Suprapubic skin (tissue), 4 donors: ENCODE results near the gene RAET1G. TPM values are rescaled to one million over a fixed set of nuclear protein-coding genes. Genes with fewer than 3 reads are reported as not detected.
A peak's percentile ranks its signal among the peaks of the same experiment; 100 is the strongest.
"Not testable (repeated sequence)": the region's sequence is repeated elsewhere in the genome, so short reads cannot be mapped to it uniquely, and the experiment has no call there.

ENCODE experiments used
- DNase-seq, 2 donors: peaks; one replicate each; pipeline ENCODE4 v3.0.0-alpha.2; 2019; ENCODE audit warnings: low spot score in 2 of 2
- H3K27ac ChIP-seq: fragments of 200-600 bp; sonication (generic); one replicate; pipeline ENCODE4 v1.5.1; 2019
- H3K27me3 ChIP-seq: fragments of 200-600 bp; sonication (generic); one replicate; pipeline ENCODE4 v1.5.1; 2019
- H3K36me3 ChIP-seq: fragments of 200-600 bp; sonication (generic); one replicate; pipeline ENCODE4 v1.5.1; 2019
- H3K4me1 ChIP-seq: fragments of 200-600 bp; sonication (generic); one replicate; pipeline ENCODE4 v1.5.1; 2019
- H3K4me3 ChIP-seq: fragments of 200-600 bp; sonication (generic); one replicate; pipeline ENCODE4 v1.5.1; 2019; ENCODE audit warnings: mild to moderate bottlenecking
- H3K9me3 ChIP-seq: fragments of 200-600 bp; sonication (generic); one replicate; pipeline ENCODE4 v1.5.1; 2019
- EP300 ChIP-seq: sonication (generic); formaldehyde crosslinking; IDR thresholded peaks from one replicate; pipeline ENCODE4 v1.6.1; 2017; ENCODE audit warnings: antibody characterized with exemption
- POLR2A ChIP-seq, 2 donors: fragments of 450-650 bp; IDR thresholded peaks; one replicate each; pipeline ENCODE4 v1.6.1; 2017; ENCODE audit warnings: antibody characterized with exemption in 2 of 2, mild to moderate bottlenecking in 2 of 2, moderate library complexity in 2 of 2
- POLR2AphosphoS5 ChIP-seq, 3 donors: sonication (generic); formaldehyde crosslinking; IDR thresholded peaks; one replicate each; pipeline ENCODE4 v1.6.1; 2017; ENCODE audit warnings: antibody characterized with exemption in 3 of 3
- WGBS: methylation state at CpG from one replicate; pipeline ENCODE4 v1.1.5; 2018; 5-methylcytosine and 5-hydroxymethylcytosine counted together
- total RNA-seq, 4 donors: library from RNA; depleted of rRNA; stranded (reverse); fragments of >200 nt; gene quantifications; one replicate each; pipeline ENCODE4 v1.1.0, GENCODE V29; 2016
- TF ChIP-seq, protein P1 (sequence below), 2 donors: fragments of 200-600 bp in 1 of 2; fragments of 450-650 bp in 1 of 2; sonication (generic) in 1 of 2; IDR thresholded peaks; one replicate each; pipeline ENCODE4 v1.5.1; 2016 to 2019; ENCODE audit warnings: antibody characterized with exemption in 2 of 2, mild to moderate bottlenecking in 1 of 2, moderate library complexity in 1 of 2

RAET1G gene
- total RNA-seq, 4 donors from 2014 or later, result 1.9 to 5.8 (median 4.5) TPM

GRCh38 chr6:149962461-149963211 lies 39.7 kb upstream of the RAET1G start:
- TF ChIP-seq, protein P1, sequence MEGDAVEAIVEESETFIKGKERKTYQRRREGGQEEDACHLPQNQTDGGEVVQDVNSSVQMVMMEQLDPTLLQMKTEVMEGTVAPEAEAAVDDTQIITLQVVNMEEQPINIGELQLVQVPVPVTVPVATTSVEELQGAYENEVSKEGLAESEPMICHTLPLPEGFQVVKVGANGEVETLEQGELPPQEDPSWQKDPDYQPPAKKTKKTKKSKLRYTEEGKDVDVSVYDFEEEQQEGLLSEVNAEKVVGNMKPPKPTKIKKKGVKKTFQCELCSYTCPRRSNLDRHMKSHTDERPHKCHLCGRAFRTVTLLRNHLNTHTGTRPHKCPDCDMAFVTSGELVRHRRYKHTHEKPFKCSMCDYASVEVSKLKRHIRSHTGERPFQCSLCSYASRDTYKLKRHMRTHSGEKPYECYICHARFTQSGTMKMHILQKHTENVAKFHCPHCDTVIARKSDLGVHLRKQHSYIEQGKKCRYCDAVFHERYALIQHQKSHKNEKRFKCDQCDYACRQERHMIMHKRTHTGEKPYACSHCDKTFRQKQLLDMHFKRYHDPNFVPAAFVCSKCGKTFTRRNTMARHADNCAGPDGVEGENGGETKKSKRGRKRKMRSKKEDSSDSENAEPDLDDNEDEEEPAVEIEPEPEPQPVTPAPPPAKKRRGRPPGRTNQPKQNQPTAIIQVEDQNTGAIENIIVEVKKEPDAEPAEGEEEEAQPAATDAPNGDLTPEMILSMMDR (IDR thresholded peaks at IDR 0.05), result no peak
- no peak for TF ChIP-seq POLR2AphosphoS5 (IDR thresholded peaks at IDR 0.05)
- no peak for TF ChIP-seq POLR2A (IDR thresholded peaks at IDR 0.05)
- TF ChIP-seq EP300, result no peak

DNA sequence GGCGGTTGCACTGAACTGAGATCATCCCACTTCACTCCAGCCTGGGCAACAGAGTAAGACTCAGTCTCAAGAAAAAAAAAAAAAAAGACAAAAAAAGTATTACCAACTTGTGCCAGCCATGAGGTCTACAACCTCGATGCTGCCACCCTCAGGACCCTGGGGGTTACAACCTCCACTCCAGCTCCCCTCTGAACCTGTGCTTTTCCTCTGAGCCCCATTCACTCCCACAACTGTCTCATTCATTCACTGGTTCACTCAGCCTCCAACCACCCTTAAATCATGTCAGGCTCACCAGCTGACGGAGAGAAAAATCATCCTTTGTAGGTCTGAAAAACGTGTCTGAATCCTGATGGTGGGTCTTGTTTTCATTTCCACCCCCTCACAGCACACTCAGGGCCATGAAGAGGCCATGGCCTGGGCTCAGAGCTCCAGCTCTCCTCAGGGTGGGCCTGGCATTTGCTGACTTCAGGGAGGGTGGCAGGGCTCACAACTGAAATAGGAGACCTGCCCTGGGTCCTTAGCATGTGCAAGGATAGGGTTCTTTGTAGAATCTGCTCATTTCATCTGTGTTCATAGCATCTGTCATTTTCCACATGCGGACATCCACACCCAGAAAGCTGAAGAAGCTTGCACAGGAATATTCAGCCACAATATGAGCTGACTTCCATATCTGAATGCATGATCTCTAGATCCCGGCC lies 39.0 kb upstream of the RAET1G start:
- peak in 1 of 2 donors; percentile 54 for DNase-seq
- peaks cover 97% of the 10 kb centered on the region for H3K27me3 ChIP-seq
- TF ChIP-seq EP300 (no peak), POLR2A (IDR thresholded peaks at IDR 0.05) (no peak), POLR2AphosphoS5 (IDR thresholded peaks at IDR 0.05) (no peak)
- TF ChIP-seq, protein P1 (IDR thresholded peaks at IDR 0.05), result no peak
- no peak overlapping the region for H3K4me3 ChIP-seq
- H3K4me1 ChIP-seq, result peaks cover 24% of the 10 kb centered on the region
- H3K9me3 ChIP-seq, result no peaks in the 10 kb centered on the region
- no peak overlapping the region for H3K27ac ChIP-seq
- 69% methylated on average over 6 of the region's 6 CpGs for WGBS
- no peaks in the 10 kb centered on the region for H3K36me3 ChIP-seq

More at GRCh38 chr6:149962461-149963211, 39.7 kb upstream of the RAET1G start:
- no peaks in the 10 kb centered on the region for H3K36me3 ChIP-seq
- peaks cover 98% of the 10 kb centered on the region for H3K27me3 ChIP-seq
- no peaks in the 10 kb centered on the region for H3K9me3 ChIP-seq
- DNase-seq, result peak in 1 of 2 donors; percentile 60
- H3K27ac ChIP-seq, result no peak overlapping the region
- WGBS, result 67% methylated on average over 7 of the region's 7 CpGs
- peaks cover 24% of the 10 kb centered on the region for H3K4me1 ChIP-seq
- H3K4me3 ChIP-seq, result peak overlapping the region; percentile 54

DNA sequence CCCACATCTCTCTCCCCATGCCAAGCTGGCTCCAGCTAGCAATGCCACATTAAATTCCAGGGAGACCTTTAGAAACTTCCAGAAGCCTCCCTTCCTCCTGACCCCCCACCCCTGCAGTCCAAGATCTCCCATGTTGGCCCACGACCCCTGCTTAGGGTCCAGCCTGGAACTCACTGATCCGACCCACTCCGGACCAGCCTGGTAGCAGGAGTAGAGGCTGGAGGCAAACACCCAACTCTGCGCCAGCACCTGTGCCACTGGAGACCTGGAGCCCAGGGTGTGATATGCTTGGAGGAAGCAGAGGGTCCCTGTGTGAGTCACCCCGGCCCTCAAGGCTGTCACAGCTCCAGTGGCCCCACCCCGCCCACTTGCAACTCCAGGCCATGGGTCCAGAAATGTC lies 37.6 kb upstream of the RAET1G start:
- no peaks in the 10 kb centered on the region for H3K36me3 ChIP-seq
- H3K4me3 ChIP-seq, result no peak overlapping the region
- TF ChIP-seq POLR2AphosphoS5 (IDR thresholded peaks at IDR 0.05), result no peak
- TF ChIP-seq POLR2A (IDR thresholded peaks at IDR 0.05), result no peak
- TF ChIP-seq, protein P1 (IDR thresholded peaks at IDR 0.05), result no peak
- TF ChIP-seq EP300, result no peak
- peaks cover 24% of the 10 kb centered on the region for H3K4me1 ChIP-seq
- peaks cover 96% of the 10 kb centered on the region for H3K27me3 ChIP-seq
- H3K9me3 ChIP-seq, result no peaks in the 10 kb centered on the region
- WGBS, result 75% methylated on average over 6 of the region's 6 CpGs
- H3K27ac ChIP-seq, result no peak overlapping the region
- DNase-seq, result peak in 1 of 2 donors; percentile 74

DNA sequence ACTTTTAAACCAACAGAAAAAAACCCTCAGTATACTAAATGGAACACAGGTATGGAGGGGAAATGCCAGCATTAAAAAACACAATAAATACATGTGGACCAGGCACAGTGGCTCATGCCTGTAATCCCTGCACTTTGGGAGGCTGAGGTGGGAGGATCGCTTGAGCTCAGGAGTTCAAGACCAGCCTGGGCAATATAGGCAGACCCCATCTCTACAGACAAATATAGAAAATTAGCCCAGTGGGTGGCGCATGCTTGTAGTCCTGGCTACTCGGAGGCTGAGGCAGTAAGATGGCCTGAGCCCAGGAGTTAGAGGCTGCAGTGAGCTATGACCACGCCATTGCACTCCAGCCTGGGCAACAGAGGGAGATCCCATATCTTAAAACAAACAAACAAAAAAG lies 36.9 kb upstream of the RAET1G start:
- DNase-seq, H3K4me3 ChIP-seq, H3K27ac ChIP-seq, H3K9me3 ChIP-seq, H3K36me3 ChIP-seq: not testable (repeated sequence)
- Histone ChIP-seq H3K4me1 (peaks cover 18% of the 10 kb centered on the region), H3K27me3 (peaks cover 96% of the 10 kb centered on the region)
- WGBS, result 75% methylated on average over 4 of the region's 4 CpGs

DNA sequence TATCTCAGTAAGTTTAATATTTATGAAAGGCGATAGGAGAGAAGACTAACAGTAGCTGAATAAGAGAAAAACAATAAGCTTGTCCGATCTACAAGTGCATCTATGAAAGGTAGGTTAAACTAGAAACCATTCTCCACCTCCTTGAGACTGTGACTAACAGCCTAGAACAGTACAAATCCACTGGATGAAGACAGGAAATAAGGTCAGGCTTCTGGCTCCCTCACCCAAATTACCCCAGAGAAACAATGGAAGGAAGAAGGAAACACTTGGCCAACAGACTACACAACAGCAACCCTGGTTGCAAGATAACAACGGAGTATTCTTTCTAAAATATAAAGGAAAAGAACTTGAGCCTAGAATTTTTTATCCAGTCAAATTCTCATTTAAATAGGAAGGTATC lies 35.2 kb upstream of the RAET1G start:
- H3K9me3 ChIP-seq, H3K4me1 ChIP-seq, H3K4me3 ChIP-seq, H3K36me3 ChIP-seq, DNase-seq, H3K27ac ChIP-seq: not testable (repeated sequence)
- WGBS, result 69% methylated on average over 3 of the region's 3 CpGs
- H3K27me3 ChIP-seq, result peaks cover 96% of the 10 kb centered on the region

DNA sequence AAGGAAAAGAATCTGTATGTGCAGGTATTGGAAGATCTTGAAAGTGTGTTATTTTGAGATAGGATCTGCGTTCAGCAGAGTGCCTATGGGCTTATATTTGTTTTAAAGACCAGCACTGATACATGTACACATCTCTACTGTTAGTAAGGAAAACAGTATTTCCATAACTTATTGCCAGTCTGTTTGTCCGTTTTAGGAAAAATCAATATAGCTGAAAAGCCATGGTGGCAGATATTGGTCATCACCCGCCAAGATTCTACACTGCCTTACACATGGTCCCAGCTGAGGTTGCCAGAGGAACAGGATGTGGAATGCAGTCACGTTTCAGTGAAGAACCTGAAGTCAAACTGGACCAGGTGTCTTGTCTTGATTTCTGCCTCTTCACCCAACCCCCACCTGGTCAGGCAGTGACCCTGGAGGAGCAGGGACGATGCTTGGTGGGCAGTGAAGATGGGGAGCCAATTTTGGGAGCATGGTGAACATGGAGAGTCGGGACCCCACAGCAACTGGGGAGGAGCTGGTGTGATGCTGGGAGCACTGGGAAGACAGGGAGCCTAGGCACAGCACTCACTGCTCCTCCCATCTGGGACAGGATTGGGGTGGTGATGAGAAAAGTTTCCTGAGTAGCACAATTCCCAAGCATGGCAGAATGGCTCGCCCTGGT lies 32.9 kb upstream of the RAET1G start:
- H3K27ac ChIP-seq, H3K4me3 ChIP-seq, H3K36me3 ChIP-seq, H3K4me1 ChIP-seq, H3K9me3 ChIP-seq: not testable (repeated sequence)
- peak in 1 of 2 donors; percentile 7 for DNase-seq
- H3K27me3 ChIP-seq, result peaks cover 96% of the 10 kb centered on the region
- 43% methylated on average over 7 of the region's 7 CpGs for WGBS

- H3K4me3 ChIP-seq, DNase-seq, H3K4me1 ChIP-seq, H3K9me3 ChIP-seq, H3K36me3 ChIP-seq, H3K27ac ChIP-seq: not testable (repeated sequence)
- peaks cover 96% of the 10 kb centered on the region for H3K27me3 ChIP-seq
- 13% methylated on average over 15 of the region's 21 CpGs for WGBS
Observed at GRCh38 chr6:149954984-149955653, 32.2 kb upstream of the RAET1G start.

- WGBS, result 7% methylated on average over 3 of the region's 53 CpGs
- DNase-seq, result peak in 1 of 2 donors; percentile 48
- not testable (repeated sequence) for H3K4me3 ChIP-seq, H3K27ac ChIP-seq, H3K36me3 ChIP-seq, H3K4me1 ChIP-seq, H3K9me3 ChIP-seq
- H3K27me3 ChIP-seq, result peaks cover 96% of the 10 kb centered on the region
Observed at GRCh38 chr6:149954328-149954983, 31.5 kb upstream of the RAET1G start.

DNA sequence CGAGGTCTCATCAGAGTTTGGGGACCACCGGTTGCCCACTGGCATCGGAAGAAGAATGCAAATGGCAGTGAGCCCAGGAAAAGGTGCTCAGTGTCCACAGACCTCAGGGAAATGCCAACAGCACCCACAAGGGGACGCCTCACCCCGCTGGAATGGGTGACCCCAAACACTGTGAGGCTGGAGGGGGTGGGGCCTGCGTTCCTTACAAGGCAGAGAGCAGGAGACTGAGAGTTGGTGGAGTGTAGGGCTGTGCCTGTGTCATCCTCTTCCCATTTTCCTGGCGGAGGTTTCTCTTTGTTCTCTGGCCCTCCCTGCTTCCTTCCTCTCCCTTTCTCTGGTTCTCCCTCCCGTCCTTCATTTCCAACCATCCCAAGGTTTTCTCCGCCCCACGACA lies 31.0 kb upstream of the RAET1G start:
- H3K4me1 ChIP-seq, H3K4me3 ChIP-seq, H3K27ac ChIP-seq, DNase-seq, H3K36me3 ChIP-seq, H3K9me3 ChIP-seq: not testable (repeated sequence)
- peaks cover 94% of the 10 kb centered on the region for H3K27me3 ChIP-seq
- WGBS, result 14% methylated on average over 4 of the region's 10 CpGs
